Measurements from ENCODE around the gene CDR2. TPM values are rescaled to one million over a fixed set of nuclear protein-coding genes. Genes with fewer than 3 reads are reported as not detected.

CDR2 gene
- total RNA-seq, 1 donor from 2014 or later = 16.2 TPM

- H3K4me1 ChIP-seq = no peaks in the 10 kb centered on the region
- no peaks in the 10 kb centered on the region for H3K9me3 ChIP-seq
- intact Hi-C loops (cut with DNase I) = no loop called here
- TF ChIP-seq CTCF (IDR thresholded peaks at IDR 0.05) = no peak
- peak; percentile 52 for DNase-seq
- H3K36me3 ChIP-seq = no peaks in the 10 kb centered on the region
- no peaks in the 10 kb centered on the region for H3K27me3 ChIP-seq (ENCODE audit: low read depth)
- no peak overlapping the region for H3K4me3 ChIP-seq
- ATAC-seq = peak; percentile 9 to 58
- no peak overlapping the region for H3K27ac ChIP-seq
Observed at GRCh38 chr16:22400900-22401299, 26.5 kb upstream of the CDR2 start.

GRCh38 chr16:22397931-22398330 is 23.5 kb upstream of the CDR2 start:
- ATAC-seq = no peak
- no peak overlapping the region for H3K4me3 ChIP-seq
- no peak for DNase-seq
- H3K27me3 ChIP-seq (ENCODE audit: low read depth) = no peaks in the 10 kb centered on the region
- H3K36me3 ChIP-seq = no peaks in the 10 kb centered on the region
- H3K9me3 ChIP-seq = no peaks in the 10 kb centered on the region
- TF ChIP-seq CTCF (IDR thresholded peaks at IDR 0.05) = no peak
- H3K4me1 ChIP-seq = no peaks in the 10 kb centered on the region
- H3K27ac ChIP-seq = no peak overlapping the region
- intact Hi-C loops (cut with DNase I) = no loop called here

GRCh38 chr16:22397464-22397863 is 23.0 kb upstream of the CDR2 start:
- Histone ChIP-seq H3K27me3 (ENCODE audit: low read depth) (no peaks in the 10 kb centered on the region), H3K4me1 (no peaks in the 10 kb centered on the region), H3K36me3 (no peaks in the 10 kb centered on the region), H3K9me3 (no peaks in the 10 kb centered on the region), H3K4me3 (no peak overlapping the region), H3K27ac (no peak overlapping the region)
- TF ChIP-seq CTCF (IDR thresholded peaks at IDR 0.05) = no peak
- DNase-seq = no peak
- ATAC-seq = peak in 1 of 2 donors; percentile 75
- intact Hi-C loops (cut with DNase I) = no loop called here

GRCh38 chr16:22395960-22396359 is 21.5 kb upstream of the CDR2 start:
- intact Hi-C loops (cut with DNase I) = no loop called here
- TF ChIP-seq CTCF (IDR thresholded peaks at IDR 0.05) = no peak
- Histone ChIP-seq H3K9me3 (no peaks in the 10 kb centered on the region), H3K27ac (no peak overlapping the region), H3K27me3 (ENCODE audit: low read depth) (no peaks in the 10 kb centered on the region), H3K4me3 (no peak overlapping the region), H3K4me1 (no peaks in the 10 kb centered on the region), H3K36me3 (no peaks in the 10 kb centered on the region)
- ATAC-seq (no peak), DNase-seq (no peak)

- intact Hi-C loops (cut with DNase I) = no loop called here
- ATAC-seq (no peak), DNase-seq (no peak)
- TF ChIP-seq CTCF (IDR thresholded peaks at IDR 0.05) = no peak
- Histone ChIP-seq H3K27me3 (ENCODE audit: low read depth) (no peaks in the 10 kb centered on the region), H3K4me1 (no peaks in the 10 kb centered on the region), H3K27ac (no peak overlapping the region), H3K9me3 (no peaks in the 10 kb centered on the region), H3K36me3 (no peaks in the 10 kb centered on the region), H3K4me3 (no peak overlapping the region)
Observed at GRCh38 chr16:22394121-22394520, 19.7 kb upstream of the CDR2 start.

GRCh38 chr16:22388101-22388644 is 13.8 kb upstream of the CDR2 start:
- intact Hi-C loops (cut with DNase I) = no loop called here
- TF ChIP-seq CTCF (IDR thresholded peaks at IDR 0.05) = no peak
- H3K27ac ChIP-seq = no peak overlapping the region
- H3K9me3 ChIP-seq = no peaks in the 10 kb centered on the region
- H3K27me3 ChIP-seq (ENCODE audit: low read depth) = no peaks in the 10 kb centered on the region
- no peaks in the 10 kb centered on the region for H3K4me1 ChIP-seq
- H3K36me3 ChIP-seq = no peaks in the 10 kb centered on the region
- DNase-seq = no peak
- ATAC-seq = no peak
- H3K4me3 ChIP-seq = no peak overlapping the region
